Measurements from ENCODE around the gene TCP11.
A peak's percentile ranks its signal among the peaks of the same experiment; 100 is the strongest.

The TCP11 gene

DNA sequence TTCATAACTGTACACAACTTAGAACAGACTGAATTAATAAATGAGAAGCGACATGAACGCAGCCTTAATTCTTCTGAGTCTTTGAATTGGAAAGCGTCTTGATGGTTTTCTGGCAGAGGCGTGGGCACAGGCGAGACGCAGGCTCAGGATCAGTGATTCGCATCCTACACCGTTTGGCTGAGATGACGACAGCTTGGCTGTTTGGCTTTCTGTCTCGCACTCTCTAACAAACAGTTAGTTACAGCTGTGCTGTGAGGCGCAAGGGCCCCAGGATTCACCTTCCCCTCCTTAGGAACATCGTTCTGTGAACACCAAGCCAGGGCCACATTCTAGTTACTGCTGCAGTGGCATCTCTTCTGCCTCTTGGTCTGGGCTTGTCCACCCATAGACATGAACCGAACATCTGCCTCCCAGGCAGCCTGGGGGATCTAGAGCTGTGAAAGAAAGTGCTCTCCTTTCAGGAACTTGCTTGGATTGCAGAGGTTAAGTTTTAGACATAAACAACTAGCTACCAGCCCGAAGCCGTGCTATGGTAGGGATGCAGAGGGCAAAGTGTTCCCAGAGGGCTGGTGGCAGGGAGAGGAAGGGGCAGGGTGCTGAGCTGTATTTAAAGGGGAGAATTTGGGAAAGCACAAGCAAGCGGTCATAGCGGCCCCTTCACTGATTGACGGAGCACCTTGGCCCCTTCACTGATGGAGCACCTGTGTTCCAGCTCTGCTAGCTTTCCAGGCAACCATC lies 49.6 kb downstream of the TCP11 start:
- Histone ChIP-seq H3K79me2 (ENCODE audit: insufficient read depth, low read length) (no peaks in the 10 kb centered on the region), H3K4me1 (ENCODE audit: insufficient read depth, low read length, poor library complexity, severe bottlenecking) (peaks cover 39% of the 10 kb centered on the region), H3F3A (ENCODE audit: low read depth) (peaks cover 6% of the 10 kb centered on the region), H3K4me2 (ENCODE audit: low read depth, low read length, poor library complexity, severe bottlenecking) (no peak overlapping the region), H3K9me2 (replicated peaks; ENCODE audit: low read depth, low read length) (no peaks in the 10 kb centered on the region), H4K20me1 (ENCODE audit: insufficient read depth, low read length, poor library complexity, severe bottlenecking) (no peaks in the 10 kb centered on the region), H3K9ac (ENCODE audit: low read depth, low read length, poor library complexity, severe bottlenecking) (no peak overlapping the region), H3K27me3 (ENCODE audit: insufficient read depth, low read length, poor library complexity, severe bottlenecking) (no peaks in the 10 kb centered on the region), H3K4me3 (ENCODE audit: low read length, poor library complexity, severe bottlenecking) (no peak overlapping the region), H3K36me3 (ENCODE audit: insufficient read depth, low read length) (peaks cover 8% of the 10 kb centered on the region; the same call in 1 of the 2 replicates), H3K9me3 (ENCODE audit: insufficient read depth, low read depth, low read length) (no peaks in the 10 kb centered on the region), H2AFZ (ENCODE audit: low read length) (no peak overlapping the region)
- TF ChIP-seq EZH2phosphoT487 (IDR thresholded peaks at IDR 0.05; ENCODE audit: borderline replicate concordance) (no peak), CTCF (conservative IDR thresholded peaks at IDR 0.05; ENCODE audit: low read length) (no peak)

GRCh38 chr6:35090734-35091133 lies 50.4 kb downstream of the TCP11 start:
- no peak for TF ChIP-seq EZH2phosphoT487 (IDR thresholded peaks at IDR 0.05; ENCODE audit: borderline replicate concordance)
- H3K9ac ChIP-seq (ENCODE audit: low read depth, low read length, poor library complexity, severe bottlenecking) = peak overlapping the region; percentile 41

DNA sequence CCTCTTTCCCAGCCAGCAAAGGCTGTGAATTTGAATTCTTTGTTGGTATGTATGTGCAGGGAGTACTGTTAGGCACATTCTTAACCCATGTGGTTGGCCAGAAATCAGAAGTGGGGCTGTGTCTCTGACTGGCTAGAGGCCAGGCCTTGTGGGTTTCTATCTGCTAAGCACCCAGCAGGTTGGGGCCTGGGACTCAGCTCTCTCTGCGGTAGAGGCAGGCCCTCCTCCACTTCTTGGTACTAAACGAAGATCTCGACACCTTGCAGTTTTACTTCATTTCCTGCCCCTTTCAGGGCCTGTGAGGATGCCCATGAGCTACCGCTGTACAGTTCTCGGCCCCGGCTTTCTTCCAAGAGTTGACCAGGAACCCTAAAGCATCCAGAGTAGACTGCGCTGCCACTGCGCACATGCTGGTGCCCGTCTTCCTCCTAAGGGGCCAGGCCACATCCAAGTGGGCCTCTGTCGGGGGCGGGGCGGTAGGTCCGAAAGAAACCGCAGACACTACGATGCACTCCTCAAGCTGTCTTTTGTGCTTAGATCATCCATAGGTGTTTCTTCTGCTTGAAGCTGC lies 51.1 kb downstream of the TCP11 start:
- Histone ChIP-seq H3F3A (ENCODE audit: low read depth) (peaks cover 6% of the 10 kb centered on the region), H3K4me3 (ENCODE audit: low read length, poor library complexity, severe bottlenecking) (peak overlapping the region; percentile 41), H3K79me2 (ENCODE audit: insufficient read depth, low read length) (no peaks in the 10 kb centered on the region), H3K36me3 (ENCODE audit: insufficient read depth, low read length) (peaks cover 8% of the 10 kb centered on the region; the same call in 1 of the 2 replicates), H3K27me3 (ENCODE audit: insufficient read depth, low read length, poor library complexity, severe bottlenecking) (no peaks in the 10 kb centered on the region), H3K9me3 (ENCODE audit: insufficient read depth, low read depth, low read length) (no peaks in the 10 kb centered on the region), H3K4me2 (ENCODE audit: low read depth, low read length, poor library complexity, severe bottlenecking) (peak overlapping the region; percentile 61), H2AFZ (ENCODE audit: low read length) (no peak overlapping the region), H3K4me1 (ENCODE audit: insufficient read depth, low read length, poor library complexity, severe bottlenecking) (peaks cover 44% of the 10 kb centered on the region), H4K20me1 (ENCODE audit: insufficient read depth, low read length, poor library complexity, severe bottlenecking) (no peaks in the 10 kb centered on the region), H3K9ac (ENCODE audit: low read depth, low read length, poor library complexity, severe bottlenecking) (peak overlapping the region; percentile 61), H3K9me2 (replicated peaks; ENCODE audit: low read depth, low read length) (no peaks in the 10 kb centered on the region)
- TF ChIP-seq EZH2phosphoT487 (IDR thresholded peaks at IDR 0.05; ENCODE audit: borderline replicate concordance) (no peak), CTCF (conservative IDR thresholded peaks at IDR 0.05; ENCODE audit: low read length) (no peak)

More at GRCh38 chr6:35090734-35091133, 50.4 kb downstream of the TCP11 start:
- H3K4me1 ChIP-seq (ENCODE audit: insufficient read depth, low read length, poor library complexity, severe bottlenecking) = peaks cover 39% of the 10 kb centered on the region
- H3K4me2 ChIP-seq (ENCODE audit: low read depth, low read length, poor library complexity, severe bottlenecking) = peak overlapping the region; percentile 61
- H3K9me2 ChIP-seq (replicated peaks; ENCODE audit: low read depth, low read length) = no peaks in the 10 kb centered on the region
- no peaks in the 10 kb centered on the region for H3K27me3 ChIP-seq (ENCODE audit: insufficient read depth, low read length, poor library complexity, severe bottlenecking)
- no peak overlapping the region for H3K4me3 ChIP-seq (ENCODE audit: low read length, poor library complexity, severe bottlenecking)
- peaks cover 6% of the 10 kb centered on the region for H3F3A ChIP-seq (ENCODE audit: low read depth)
- peaks cover 8% of the 10 kb centered on the region; the same call in 1 of the 2 replicates for H3K36me3 ChIP-seq (ENCODE audit: insufficient read depth, low read length)
- H4K20me1 ChIP-seq (ENCODE audit: insufficient read depth, low read length, poor library complexity, severe bottlenecking) = no peaks in the 10 kb centered on the region
- no peaks in the 10 kb centered on the region for H3K9me3 ChIP-seq (ENCODE audit: insufficient read depth, low read depth, low read length)
- H2AFZ ChIP-seq (ENCODE audit: low read length) = no peak overlapping the region
- no peaks in the 10 kb centered on the region for H3K79me2 ChIP-seq (ENCODE audit: insufficient read depth, low read length)
